ENCODE measurements around the gene ADGRA1.
"Not testable (repeated sequence)": the region's sequence is repeated elsewhere in the genome, so short reads cannot be mapped to it uniquely, and the experiment has no call there.

Gene ADGRA1

GRCh38 chr10:133150656-133151055 lies 62.9 kb downstream of the ADGRA1 start:
- no peak for DNase-seq

- DNase-seq, result not testable (repeated sequence)
These were observed 63.3 kb downstream of the ADGRA1 start for GRCh38 chr10:133151071-133151470.

- no peak for DNase-seq
These were observed 63.8 kb downstream of the ADGRA1 start for GRCh38 chr10:133151543-133151972.

GRCh38 chr10:133154411-133154810 lies 66.7 kb downstream of the ADGRA1 start:
- no peak for DNase-seq

GRCh38 chr10:133154996-133155778 lies 67.5 kb downstream of the ADGRA1 start:
- no peak for DNase-seq

- DNase-seq, result no peak
These were observed 69.2 kb downstream of the ADGRA1 start for GRCh38 chr10:133156674-133157579.

GRCh38 chr10:133157662-133158436 lies 70.1 kb downstream of the ADGRA1 start:
- DNase-seq, result no peak

GRCh38 chr10:133158437-133158755 lies 70.7 kb downstream of the ADGRA1 start:
- no peak for DNase-seq

- no peak for DNase-seq
These were observed 71.3 kb downstream of the ADGRA1 start for GRCh38 chr10:133158756-133159610.

- no peak for DNase-seq
These were observed 71.9 kb downstream of the ADGRA1 start for GRCh38 chr10:133159611-133159949.

GRCh38 chr10:133159950-133160825 lies 72.5 kb downstream of the ADGRA1 start, which contains the start of gene KNDC1:
KNDC1 (plus strand) TSS chr10:133160219; CDS start chr10:133160468, 249 bp downstream.
- DNase-seq, result no peak

- DNase-seq, result no peak
These were observed 73.2 kb downstream of the ADGRA1 start for GRCh38 chr10:133160826-133161471.

GRCh38 chr10:133161486-133162109 lies 73.9 kb downstream of the ADGRA1 start:
- DNase-seq, result no peak

- DNase-seq, result no peak
These were observed 74.6 kb downstream of the ADGRA1 start for GRCh38 chr10:133162178-133162909.

GRCh38 chr10:133162910-133163856 lies 75.5 kb downstream of the ADGRA1 start:
- no peak for DNase-seq

- no peak for DNase-seq
These were observed 76.4 kb downstream of the ADGRA1 start for GRCh38 chr10:133163889-133164815.
